ENCODE measurements around the gene CYTH1. TPM values are rescaled to one million over a fixed set of nuclear protein-coding genes. Genes with fewer than 3 reads are reported as not detected.

The CYTH1 gene
- total RNA-seq, 1 experiment from 2014 or later, result 9.7 TPM

DNA sequence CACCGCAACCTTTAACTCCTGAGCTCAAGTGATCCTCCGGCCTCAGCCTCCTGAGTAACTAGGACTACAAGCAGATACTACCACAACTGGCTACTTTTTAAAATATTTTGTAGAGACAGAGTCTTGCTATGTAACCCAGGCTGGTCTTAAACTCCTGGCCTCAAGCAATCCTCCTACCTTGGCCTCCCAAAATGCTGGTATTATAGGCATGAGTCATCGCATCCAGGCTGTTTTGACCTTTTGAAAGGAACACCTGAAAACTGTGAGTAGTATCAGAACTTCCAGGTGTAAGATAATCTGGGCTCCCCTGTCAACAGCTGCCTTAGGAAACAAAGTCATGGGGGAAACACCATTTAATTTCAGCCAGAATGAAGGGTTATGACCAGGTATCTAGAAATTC lies 77.5 kb downstream of the CYTH1 start:
- H4K91ac ChIP-seq (ENCODE audit: insufficient read length, low read depth, low read length), result no peak overlapping the region

More for the DNA sequence above, 77.5 kb downstream of the CYTH1 start:
- Mint-ChIP-seq H3K4me1 (peaks cover 13 to 15% of the 10 kb centered on the region in 2 experiments), H3K9me3 (no peaks in the 10 kb centered on the region), H3K27me3 (ENCODE audit: low read depth) (no peaks in the 10 kb centered on the region), H3K4me3 (no peak overlapping the region), H3K36me3 (ENCODE audit: insufficient read depth in 1 of 3, low read depth in 3 of 3) (peaks cover 1 to 6% (median 4%) of the 10 kb centered on the region in 3 experiments; a peak in 3 of 7 replicates), H3K27ac (no peak overlapping the region)
- no peak overlapping the region for H2BK120ac ChIP-seq (ENCODE audit: low read depth, low read length, poor library complexity, severe bottlenecking)
- H4K8ac ChIP-seq (replicated peaks; ENCODE audit: insufficient read length, low read depth, low read length), result no peak overlapping the region
- H3K79me1 ChIP-seq (ENCODE audit: insufficient read depth, low read depth, low read length, poor library complexity, severe bottlenecking), result no peaks in the 10 kb centered on the region
- H2BK5ac ChIP-seq (ENCODE audit: insufficient read length, low read length), result no peak overlapping the region
- H3K18ac ChIP-seq (ENCODE audit: insufficient read length, low read depth, low read length), result no peak overlapping the region
- no peak overlapping the region for H3K56ac ChIP-seq (ENCODE audit: insufficient read length, low read depth, low read length)
- no peak overlapping the region for H3K4ac ChIP-seq (ENCODE audit: low read depth, low read length)
- H3K9me3 ChIP-seq (ENCODE audit: control insufficient read depth, low read depth, low read length), result no peaks in the 10 kb centered on the region
- no peak overlapping the region for H2BK12ac ChIP-seq (ENCODE audit: insufficient read length, low read depth, low read length)
- H3K9ac ChIP-seq (ENCODE audit: extremely low read depth, insufficient read length, low read length), result no peak overlapping the region
- no CpG with 5 or more reads among the region's 3 CpGs for WGBS (ENCODE audit: extremely low coverage, insufficient read length, low lambda C conversion rate)
- H3K79me2 ChIP-seq (ENCODE audit: insufficient read depth, low read length), result no peaks in the 10 kb centered on the region
- no peak for DNase-seq
- no peaks in the 10 kb centered on the region for H4K20me1 ChIP-seq (ENCODE audit: control insufficient read depth, insufficient read depth, insufficient read length)
- H2AK5ac ChIP-seq (ENCODE audit: insufficient read length, low read length), result no peak overlapping the region
- no peak overlapping the region for H2BK20ac ChIP-seq (ENCODE audit: low read depth, low read length, poor library complexity, severe bottlenecking)
- H3K14ac ChIP-seq (ENCODE audit: insufficient read depth, low read length), result no peak overlapping the region
- H4K5ac ChIP-seq (ENCODE audit: insufficient read length, low read depth, low read length), result no peak overlapping the region
- no peaks in the 10 kb centered on the region for H3K27me3 ChIP-seq (ENCODE audit: insufficient read depth, low read length)
- H3T11ph ChIP-seq (ENCODE audit: low read length), result no peak overlapping the region
- H3K4me1 ChIP-seq (ENCODE audit: insufficient read depth, low read length), result no peaks in the 10 kb centered on the region
- H3K23me2 ChIP-seq (ENCODE audit: insufficient read length, low read depth, low read length, poor library complexity, severe bottlenecking), result no peaks in the 10 kb centered on the region
- TF ChIP-seq, protein P1, sequence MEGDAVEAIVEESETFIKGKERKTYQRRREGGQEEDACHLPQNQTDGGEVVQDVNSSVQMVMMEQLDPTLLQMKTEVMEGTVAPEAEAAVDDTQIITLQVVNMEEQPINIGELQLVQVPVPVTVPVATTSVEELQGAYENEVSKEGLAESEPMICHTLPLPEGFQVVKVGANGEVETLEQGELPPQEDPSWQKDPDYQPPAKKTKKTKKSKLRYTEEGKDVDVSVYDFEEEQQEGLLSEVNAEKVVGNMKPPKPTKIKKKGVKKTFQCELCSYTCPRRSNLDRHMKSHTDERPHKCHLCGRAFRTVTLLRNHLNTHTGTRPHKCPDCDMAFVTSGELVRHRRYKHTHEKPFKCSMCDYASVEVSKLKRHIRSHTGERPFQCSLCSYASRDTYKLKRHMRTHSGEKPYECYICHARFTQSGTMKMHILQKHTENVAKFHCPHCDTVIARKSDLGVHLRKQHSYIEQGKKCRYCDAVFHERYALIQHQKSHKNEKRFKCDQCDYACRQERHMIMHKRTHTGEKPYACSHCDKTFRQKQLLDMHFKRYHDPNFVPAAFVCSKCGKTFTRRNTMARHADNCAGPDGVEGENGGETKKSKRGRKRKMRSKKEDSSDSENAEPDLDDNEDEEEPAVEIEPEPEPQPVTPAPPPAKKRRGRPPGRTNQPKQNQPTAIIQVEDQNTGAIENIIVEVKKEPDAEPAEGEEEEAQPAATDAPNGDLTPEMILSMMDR (conservative IDR thresholded peaks at IDR 0.05), result no peak
- H3K27ac ChIP-seq (ENCODE audit: insufficient read length, low read depth, low read length), result no peak overlapping the region
- no peak overlapping the region for H2AFZ ChIP-seq (ENCODE audit: low read length)
- H3K23ac ChIP-seq (ENCODE audit: insufficient read length, low read depth, low read length), result no peak overlapping the region
- no peak overlapping the region for H3K4me2 ChIP-seq (ENCODE audit: insufficient read depth, insufficient read length, low read length)
- H2BK15ac ChIP-seq (ENCODE audit: low read depth, low read length), result no peak overlapping the region
